Measurements from ENCODE around the gene FGFR2.

The FGFR2 gene

DNA sequence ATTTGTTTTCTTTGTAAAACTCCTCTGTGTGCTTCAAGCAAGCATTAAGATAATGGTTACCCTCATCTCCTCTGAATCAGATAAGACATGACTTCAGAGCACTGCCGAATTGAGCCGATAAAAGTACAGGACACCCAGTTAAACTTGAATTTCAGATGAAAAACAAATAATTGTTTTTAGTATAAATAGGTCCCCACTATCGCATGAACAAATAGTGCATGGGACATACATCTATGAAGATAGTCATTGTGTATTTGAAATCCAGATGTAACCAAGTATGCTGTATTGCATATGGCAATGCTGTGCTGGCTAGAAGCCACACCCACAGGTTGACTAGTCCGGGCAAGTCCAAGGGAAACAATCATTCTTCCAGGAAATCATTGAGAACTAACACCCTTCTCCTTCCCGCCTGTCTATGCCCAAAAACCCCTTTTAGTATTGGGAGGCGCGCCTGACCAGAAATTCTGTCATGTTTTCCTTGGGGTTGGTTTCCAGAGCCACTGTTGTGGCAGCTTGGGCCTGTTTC, 12.6 kb upstream of the FGFR2 start:
- no peak for DNase-seq (ENCODE audit: low read depth in 2 of 2)

DNA sequence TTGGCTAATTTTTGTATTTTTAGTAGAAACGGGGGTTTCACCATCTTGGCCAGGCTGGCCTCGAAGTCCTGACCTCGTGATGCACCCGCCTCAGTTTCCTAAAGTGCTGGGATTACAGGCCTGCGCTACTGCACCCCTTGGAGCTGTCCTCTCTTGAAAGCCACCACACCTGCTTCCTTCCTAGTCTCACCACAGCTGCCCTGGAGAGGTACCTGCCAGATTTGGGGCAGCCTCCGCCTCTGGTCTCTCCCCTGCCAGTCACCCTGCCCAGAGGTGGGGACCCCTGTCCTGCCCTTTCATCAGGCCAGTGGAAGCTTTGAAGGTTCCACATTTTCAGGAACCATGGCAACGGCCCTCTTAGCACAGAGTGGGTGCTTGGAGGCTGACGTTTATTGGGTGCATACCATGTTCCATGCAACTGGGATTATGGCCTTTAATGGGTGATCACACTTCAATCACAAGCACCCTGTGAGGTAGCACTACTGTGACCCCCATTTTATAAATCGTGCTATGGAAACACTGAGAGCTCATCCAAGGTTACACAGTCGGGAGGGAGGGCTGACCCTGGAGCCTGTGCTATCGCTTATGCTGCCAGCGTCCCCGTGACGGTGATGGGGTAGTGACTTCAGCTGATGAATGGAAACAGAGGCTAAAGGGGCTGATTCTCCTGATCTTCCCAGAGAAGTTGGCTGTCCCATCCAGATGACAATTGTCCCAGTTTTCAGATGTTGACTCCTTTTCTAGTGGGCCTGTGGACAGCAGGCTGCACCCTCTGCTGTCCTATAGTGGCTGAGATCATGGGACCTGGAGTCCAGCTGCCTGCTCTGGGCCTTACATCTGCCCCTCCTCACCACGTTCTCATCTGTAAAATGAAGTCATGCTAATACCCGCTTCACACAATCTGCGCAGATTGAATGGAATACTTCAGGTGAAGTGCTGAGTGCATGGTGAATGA, 11.5 kb upstream of the FGFR2 start:
- no peak for DNase-seq (ENCODE audit: low read depth in 2 of 2)

DNA sequence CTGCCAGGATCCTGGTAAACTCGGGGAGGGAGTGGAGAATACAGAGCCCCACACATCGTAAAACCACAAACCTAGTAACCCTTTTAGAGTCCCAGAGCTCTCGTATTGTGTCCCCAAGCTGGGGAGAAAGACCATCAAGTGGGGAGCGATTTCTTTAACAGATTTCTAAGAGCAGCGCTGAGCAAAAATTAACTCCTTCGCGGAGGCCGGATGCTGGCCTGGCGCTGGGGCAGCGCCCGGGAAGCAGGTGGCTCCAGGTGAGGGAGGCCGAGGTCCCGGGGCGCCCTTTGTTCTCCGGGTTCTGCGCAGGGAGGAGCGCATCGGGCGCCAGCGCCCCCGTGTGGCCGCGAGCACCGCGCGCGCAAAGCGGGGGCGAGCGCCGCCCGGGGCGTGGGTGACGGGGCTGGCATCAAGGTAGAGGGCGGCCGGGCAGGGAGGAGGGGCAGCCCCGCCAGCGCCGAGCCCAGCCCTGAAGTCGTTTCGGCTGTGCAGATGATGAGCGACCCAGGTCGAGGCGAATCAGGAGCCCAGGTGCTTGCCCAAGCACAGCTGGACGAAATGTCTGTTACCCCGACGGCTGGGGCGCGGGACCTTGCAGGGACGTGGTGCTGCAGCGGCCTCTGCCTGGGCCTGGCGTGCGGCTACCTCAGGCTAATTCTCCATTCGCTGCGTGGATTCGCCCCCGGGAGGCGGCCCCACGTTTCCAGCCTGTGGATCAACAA, 10.4 kb upstream of the FGFR2 start:
- no peak for DNase-seq (ENCODE audit: low read depth in 2 of 2)

DNA sequence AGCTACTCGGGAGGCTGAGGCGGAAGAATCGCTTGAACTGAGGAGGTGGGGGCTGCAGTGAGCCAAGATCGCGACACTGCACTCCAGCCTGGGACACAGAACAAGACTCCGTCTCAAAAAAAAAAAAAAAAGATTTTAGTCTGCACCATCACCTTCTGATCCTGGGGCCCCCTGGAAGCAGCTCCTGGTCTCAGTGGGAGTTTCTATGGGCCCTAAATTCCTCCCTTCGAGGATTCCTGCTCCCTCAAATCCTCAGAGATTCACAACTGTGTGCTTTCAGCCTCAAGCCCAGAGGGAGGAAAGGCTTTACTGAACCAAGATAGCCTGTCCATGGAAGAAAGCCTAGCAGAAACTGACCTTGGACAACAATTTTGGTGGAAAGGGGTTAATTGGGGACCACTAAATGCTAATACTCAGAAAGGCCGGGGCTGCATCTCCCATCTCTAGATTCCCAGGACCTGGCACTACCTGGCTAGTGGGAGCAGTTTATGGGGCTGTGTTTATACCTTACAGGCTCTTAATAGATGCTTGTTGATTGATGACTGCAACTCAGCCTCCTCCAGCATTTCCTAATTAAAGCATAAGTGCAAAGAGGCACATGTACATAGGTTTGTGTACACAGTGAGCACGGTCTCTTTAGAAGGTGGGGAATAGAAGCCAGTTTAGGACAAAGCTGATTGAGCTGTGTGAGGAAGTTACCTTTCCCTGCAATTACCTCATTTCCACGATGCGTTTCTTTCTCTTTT, 9.2 kb upstream of the FGFR2 start:
- no peak for DNase-seq (ENCODE audit: low read depth in 2 of 2)

DNA sequence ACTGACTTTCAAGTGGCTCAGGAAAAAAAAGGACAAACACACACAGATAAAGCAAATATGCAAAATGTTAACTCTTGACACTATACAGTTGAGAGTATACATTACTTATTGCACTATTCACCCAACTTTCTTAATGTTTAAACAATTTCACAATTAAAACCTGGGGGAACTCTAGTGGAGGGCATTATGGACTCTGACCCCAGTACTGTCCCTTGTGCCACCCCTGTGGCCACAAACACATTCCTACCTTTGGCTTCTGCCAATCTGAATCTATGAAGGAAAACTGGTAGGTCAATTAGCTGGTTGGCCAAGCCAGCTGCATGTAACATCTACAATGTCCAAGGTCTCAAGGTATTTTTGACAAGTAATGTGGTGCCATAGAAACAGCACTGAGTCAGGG, 7.5 kb upstream of the FGFR2 start:
- DNase-seq (ENCODE audit: low read depth in 2 of 2) = no peak

DNA sequence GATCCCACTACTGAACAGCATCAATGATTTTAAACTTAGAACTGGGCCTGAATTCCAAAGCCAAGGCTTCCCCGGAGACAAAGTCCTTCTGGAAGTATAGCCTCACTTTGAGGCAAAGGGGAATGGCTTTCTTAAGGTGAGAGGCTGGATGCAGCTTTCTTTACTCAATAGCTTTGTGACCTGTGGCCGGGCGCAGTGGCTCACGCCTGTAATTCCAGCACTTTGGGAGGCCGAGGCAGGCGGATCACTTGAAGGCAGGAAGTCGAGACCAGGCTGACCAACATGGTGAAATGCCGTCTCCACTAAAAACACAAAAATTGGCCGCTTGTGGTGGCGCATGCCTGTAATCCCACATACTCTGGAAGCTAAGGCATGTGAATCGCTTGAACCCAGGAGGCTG, 3.2 kb upstream of the FGFR2 start:
- DNase-seq (ENCODE audit: low read depth in 2 of 2) = no peak

DNA sequence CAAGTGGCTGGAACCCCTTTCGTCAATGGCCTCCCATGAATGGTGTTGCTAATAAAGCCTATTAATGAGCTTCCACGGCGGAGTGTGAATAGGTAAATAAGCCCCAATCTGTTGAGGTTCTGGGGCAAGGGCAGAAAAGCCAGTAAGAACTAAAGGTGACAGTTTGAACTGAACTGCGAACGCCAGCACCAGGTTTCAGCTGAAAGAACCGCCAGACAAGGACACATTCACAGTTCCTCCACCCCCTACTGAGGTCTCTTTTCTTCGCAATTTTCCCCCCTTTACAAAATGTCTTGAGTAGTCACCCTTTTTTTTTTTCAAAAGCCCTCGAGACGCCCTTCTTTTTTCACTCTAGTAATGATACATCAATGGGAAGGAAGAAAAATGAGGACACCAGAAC, 2.4 kb upstream of the FGFR2 start:
- no peak for DNase-seq (ENCODE audit: low read depth in 2 of 2)

DNA sequence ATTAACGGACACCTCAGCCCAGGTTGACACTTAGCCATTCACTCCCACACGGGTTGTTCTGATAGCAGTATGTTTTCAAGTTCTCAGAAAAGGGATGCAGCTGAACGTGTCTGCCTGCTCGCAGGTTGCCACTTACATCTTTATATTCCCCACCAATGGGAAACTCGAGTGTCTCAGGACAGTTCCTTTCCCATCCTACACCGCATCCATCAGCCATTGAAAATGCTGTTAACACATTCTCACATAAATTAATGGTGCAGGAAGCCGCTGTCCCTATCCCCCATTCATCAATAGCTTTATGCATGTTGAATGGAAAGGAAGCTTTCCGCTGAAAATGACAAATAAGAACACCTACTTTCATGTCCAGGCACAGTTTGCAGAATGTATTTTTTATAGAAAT, 1.7 kb upstream of the FGFR2 start:
- DNase-seq (ENCODE audit: low read depth in 2 of 2) = no peak

DNA sequence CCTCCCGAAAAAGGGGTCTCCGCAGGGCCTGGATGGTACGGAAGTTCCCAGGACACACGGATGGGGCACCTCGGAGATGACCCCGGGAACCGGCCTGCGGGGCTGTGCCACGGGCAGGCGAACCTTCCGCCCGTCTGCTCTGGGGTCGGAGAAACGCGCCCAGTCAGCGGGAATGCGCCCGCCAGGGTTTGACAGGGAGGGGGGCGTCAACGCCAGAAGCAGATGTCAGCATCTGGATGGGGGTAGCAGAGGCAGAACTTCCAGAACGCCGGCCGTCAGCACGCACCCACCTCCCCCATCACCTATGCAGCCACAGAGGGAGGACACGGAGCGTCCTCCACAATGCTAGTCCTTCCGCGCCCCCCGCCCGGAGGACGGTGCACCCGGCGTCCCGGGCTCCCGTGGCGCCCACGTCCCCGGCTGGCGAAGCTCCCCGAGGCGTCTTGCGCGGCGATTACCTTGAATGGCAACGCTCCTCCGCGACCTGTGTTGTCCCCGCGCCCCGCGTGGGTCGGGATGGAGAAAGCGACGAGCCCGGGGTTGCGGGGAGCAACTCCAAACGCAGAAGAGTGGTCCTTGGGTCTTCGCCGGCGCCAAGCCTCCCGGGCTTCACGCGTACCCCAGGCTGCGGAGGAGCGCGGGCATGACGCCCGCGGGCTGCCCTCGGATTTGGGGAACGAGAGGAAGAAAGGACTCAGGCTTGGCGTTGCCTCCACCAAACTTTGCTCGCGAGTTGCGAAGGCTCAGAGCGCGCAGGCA, 561 bp downstream of the FGFR2 start:
- no peak for DNase-seq (ENCODE audit: low read depth in 2 of 2)

DNA sequence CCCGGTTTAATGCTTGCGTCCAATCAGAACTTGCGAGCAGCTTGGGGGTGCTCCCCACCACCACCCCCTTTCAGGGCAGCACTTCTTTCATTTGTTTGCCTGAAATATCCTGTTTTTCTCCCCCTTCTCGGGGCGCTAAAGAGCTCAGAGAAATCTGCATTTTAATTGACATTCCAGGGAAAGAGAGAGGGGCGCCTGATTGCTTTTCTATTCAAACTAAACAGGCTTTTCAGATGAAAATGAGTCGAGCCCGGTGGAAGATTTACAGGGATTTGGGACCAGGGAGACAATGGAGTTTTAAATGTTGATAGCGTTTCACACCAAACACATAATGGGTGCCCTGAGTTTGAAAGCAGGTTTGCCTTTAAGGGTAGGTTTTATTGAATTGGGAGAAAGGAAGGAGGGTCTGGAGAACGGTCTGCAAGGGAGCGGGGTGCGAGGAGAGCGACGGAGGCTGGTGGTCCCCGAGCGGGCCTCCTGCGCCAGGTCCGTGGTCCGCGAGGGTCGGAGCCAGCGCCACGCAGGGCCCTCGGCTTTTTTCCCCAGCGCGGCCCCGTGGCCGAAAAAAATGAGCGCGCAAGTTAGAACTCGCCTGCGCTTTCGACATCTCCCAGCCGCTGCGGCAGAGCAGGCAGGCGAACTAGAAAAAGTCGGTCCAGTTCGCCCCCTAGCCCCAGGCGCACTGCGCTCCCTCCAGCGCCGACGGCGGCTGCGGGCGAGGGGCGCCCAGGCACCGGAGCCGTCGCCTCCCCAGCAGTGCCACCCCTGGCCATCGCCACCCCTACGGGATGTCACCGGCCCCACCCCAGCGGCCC, 1.3 kb downstream of the FGFR2 start:
- no peak for DNase-seq (ENCODE audit: low read depth in 2 of 2)

DNA sequence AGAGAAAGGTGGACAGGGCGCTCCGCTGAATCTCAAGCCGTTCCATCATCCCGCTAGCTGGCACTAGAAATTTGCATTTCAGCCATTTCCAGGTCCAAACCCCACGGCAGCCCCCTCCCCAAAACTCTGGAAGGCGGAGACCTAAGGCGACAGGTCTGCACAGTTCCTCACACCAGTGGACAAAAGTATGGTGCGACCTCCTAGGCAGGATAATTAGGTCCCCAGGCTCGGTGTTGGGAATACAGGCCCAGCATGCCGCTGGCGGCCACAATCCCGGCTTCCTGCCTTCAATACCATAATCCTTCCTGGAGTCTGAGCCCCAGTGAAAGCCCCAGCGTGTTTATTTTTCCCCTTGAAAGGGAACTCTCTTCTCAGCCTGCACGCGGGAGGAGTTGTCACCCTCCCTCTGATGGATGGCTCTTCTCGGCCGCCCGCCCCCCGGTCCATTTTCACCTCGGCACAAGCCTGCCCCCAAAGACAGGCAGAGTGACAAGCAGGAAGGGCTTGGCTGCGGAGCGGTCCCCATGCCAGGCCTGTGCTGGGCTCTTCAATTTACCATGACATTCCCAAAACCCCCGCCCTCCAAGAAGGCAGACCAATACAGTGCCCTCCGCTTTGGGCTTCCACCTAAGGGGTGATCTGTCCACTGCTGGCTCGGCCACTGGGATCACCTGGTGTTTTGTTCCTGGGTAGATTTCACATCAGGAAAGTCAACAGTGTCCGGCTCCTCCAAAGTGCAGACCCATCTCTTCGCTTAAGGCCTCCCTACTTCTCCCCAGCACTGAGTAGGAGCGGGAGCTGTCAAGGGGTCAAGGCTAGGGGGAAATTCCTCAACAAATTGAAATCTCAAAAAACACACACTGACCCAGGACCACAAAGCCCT, 2.2 kb downstream of the FGFR2 start:
- no peak for DNase-seq (ENCODE audit: low read depth in 2 of 2)

DNA sequence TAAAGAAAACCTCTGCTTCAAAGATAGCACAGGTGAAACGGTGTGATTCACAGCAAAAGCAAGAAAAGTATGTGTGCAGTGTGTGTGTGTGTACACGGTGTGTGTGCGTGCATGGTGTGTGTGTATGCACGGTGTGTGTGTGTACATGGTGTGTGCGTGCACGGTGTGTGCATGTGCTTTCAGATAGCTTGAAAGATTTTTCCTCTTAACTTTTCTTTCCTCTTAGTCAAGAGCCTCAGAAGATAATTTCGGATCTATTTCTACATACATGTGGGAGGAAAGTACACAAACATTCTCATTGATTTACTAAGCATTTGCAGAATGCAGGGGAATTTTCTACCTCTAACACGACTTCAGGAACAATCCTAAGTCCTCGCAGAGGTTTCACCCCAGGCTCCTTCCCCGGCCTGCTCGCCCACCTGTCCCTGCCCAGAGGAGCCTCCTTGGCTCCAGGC, 2.9 kb downstream of the FGFR2 start:
- no peak for DNase-seq (ENCODE audit: low read depth in 2 of 2)

DNA sequence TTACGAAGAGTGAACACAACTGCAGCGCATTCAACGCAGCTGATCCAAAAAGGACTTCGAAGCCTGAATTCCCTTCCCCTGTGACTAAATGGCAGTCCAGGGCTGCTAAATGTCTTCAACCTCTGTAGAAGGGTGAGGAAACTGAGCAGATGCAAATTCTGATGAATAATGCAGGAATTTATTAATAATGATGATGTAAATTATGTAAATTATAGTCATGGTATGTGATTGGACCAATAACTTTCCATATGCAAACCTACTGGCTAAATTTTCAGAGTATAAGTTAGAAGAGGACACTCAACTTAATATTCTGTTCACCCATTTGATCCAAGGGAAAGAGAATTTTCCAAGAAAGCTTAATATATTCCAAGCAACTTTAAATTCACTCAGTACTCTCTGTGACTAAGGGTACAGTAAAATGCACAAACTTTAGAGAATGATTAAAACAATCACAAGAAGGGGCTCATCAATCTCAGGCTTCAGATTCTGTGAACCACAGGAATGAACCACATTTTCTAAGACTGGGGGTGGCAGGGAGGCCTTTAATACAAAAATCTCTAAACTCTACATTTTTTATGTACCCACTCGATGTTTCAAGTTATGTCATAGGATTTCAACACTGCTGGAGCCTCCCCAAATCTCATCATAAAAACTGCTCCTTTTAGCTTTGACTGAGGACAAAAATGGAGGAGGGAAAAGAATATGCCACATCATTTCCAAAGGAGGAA, 3.5 kb downstream of the FGFR2 start:
- DNase-seq (ENCODE audit: low read depth in 2 of 2) = no peak

DNA sequence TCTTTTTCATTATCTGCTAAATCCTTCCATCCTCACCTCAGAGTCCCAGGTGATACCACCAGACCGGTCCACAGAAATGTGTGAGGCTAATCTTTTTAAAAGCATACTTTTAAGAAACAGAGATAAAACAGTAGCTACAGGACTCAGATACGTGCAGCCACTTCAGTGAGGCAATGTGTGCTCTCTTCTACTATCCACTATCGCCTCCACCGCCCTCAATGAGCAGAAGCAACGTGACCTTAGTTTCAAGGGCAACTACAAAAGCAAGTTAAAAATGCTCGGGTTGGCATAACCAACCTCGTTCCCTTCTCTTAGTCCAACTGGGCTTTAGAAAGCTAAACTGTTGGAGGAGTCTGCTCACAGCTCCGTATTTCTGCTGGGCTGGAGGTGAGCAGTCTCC, 4.2 kb downstream of the FGFR2 start:
- DNase-seq (ENCODE audit: low read depth in 2 of 2) = no peak

DNA sequence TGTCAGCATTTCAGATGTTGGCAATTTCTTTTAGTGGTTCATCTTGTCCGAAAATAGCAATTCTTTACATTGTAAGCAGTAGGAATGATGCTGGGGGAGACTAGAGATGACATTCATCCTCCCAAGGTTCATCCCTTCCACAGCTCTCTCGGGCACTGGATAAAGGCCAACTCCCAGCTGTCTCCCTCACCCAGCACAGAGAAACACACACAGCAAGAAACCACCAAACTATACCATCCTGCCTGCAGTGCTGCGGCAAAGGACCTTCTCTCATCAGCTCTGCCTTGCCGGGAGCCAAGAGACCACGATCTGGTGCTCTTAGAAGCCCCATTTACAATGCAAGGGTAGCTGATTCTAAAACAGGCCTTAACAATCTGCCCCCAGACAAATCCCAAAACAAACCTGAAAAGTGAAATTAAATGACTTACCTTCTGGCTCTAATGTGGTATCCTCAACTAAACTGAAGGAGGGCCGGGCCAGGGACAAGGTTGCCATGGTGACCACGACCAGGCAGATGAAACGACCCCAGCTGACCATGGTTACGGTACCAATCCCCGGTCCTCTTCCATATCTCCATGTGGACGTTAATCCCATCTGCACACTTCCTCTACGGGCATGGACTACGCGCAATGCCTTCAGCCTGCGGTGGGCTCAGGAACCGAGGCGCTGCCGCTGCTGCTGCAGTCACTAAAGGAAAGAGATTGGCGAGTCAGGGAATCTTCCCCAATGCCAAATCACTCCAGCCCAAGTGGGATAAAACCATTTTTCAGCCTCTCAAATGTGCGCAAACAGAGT, 4.8 kb downstream of the FGFR2 start:
- DNase-seq (ENCODE audit: low read depth in 2 of 2) = no peak

DNA sequence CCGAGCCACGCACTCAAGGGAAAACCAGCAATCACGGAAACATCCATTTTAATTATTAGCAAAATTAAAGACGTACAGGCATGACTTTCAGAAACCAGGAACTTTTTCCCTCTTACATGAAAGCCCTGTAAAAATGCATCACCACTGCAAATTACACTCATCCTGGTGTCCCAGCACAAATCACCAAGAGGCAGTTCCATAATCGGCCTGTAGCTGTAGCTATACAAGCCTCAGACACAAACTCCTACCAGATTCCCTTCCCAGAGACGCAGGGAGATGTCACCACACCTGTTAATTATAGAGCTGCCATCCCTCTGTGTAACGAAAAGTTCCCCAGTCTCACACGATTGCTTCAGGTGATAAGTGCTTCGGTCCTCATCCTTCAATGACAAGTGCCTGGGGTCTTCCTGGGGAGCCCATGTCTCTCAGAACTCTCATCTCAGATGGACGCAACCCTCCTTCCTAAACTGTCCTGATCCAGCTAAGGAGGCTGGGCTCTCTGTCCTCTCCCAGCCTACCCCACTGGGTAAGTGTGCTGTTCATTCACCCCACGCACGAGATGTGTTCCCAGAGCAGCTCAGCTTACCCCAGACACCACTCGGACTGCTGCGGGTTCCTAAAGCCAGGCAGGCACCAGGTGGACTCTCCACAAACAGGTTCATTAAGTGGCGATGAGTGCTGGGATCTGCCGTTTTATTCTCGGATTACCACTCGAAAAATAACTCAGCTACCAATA, 5.9 kb downstream of the FGFR2 start:
- DNase-seq (ENCODE audit: low read depth in 2 of 2) = no peak

DNA sequence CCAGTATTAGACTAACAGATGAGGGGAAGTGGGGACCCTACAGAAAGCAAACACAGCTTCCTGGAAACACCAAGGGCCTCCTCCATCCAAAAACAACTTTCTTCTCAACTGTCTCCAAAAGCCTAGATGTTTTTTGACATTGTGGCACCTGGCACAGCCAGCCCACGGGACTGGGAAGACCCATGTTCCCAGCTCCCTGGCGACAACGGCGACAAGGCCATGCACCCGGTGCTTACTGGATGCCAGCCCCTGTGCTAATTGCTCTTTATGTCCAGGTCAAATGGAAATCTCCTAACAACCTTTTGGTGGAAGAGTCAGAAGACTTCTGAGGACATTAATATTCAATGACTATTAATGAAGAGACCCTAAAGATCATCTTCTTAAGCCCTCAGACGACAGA, 7.1 kb downstream of the FGFR2 start:
- DNase-seq (ENCODE audit: low read depth in 2 of 2) = no peak
